ENCODE results near the gene PKD1L1. TPM values are rescaled to one million over a fixed set of nuclear protein-coding genes. Genes with fewer than 3 reads are reported as not detected.

Gene PKD1L1
- total and polyA plus RNA-seq, 2 donors (not counting 1 experiment from before 2014, with no cell fraction given) = 0.59 to 0.70 TPM

DNA sequence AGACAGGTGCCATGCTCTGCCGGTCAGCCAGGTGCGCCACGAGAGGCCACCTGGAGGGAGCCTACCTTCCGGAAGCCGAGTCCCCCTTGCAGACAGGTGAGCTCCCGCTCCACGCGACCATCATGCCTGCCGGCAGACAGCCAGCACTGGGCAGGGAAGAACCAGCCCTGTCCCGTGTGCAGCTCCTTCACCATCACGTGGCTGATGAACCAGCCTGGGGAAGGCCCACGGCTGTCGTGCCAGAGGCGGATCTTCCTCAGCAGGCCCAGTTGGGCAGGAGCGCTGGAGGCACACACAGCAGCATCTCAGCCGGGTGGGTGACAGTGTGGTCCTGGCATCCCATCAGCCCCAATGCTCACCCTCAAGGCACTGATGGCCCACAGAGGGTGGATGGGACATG lies 108.9 kb downstream of the PKD1L1 start:
- no peak overlapping the region for H3K27ac ChIP-seq (ENCODE audit: low read length in 2 of 2)
- no peak overlapping the region for H3K4me2 ChIP-seq (replicated peaks; ENCODE audit: low read depth, low read length, poor library complexity, severe bottlenecking)
- no peaks in the 10 kb centered on the region for H3K36me3 ChIP-seq (replicated peaks in 1 of 2; ENCODE audit: control extremely low read depth in 1 of 2, control insufficient read depth in 1 of 2, extremely low read depth in 1 of 2, insufficient read depth in 2 of 2, low read length in 1 of 2)
- H3K4me3 ChIP-seq (ENCODE audit: control extremely low read depth in 1 of 5, extremely low read depth in 1 of 5, insufficient read depth in 1 of 5, low read depth in 2 of 5, low read length in 4 of 5) = no peak overlapping the region
- no peak for TF ChIP-seq EZH2 (IDR thresholded peaks at IDR 0.05; ENCODE audit: borderline replicate concordance, insufficient read depth, low read depth, low read length, poor library complexity, severe bottlenecking)
- TF ChIP-seq, protein P1, sequence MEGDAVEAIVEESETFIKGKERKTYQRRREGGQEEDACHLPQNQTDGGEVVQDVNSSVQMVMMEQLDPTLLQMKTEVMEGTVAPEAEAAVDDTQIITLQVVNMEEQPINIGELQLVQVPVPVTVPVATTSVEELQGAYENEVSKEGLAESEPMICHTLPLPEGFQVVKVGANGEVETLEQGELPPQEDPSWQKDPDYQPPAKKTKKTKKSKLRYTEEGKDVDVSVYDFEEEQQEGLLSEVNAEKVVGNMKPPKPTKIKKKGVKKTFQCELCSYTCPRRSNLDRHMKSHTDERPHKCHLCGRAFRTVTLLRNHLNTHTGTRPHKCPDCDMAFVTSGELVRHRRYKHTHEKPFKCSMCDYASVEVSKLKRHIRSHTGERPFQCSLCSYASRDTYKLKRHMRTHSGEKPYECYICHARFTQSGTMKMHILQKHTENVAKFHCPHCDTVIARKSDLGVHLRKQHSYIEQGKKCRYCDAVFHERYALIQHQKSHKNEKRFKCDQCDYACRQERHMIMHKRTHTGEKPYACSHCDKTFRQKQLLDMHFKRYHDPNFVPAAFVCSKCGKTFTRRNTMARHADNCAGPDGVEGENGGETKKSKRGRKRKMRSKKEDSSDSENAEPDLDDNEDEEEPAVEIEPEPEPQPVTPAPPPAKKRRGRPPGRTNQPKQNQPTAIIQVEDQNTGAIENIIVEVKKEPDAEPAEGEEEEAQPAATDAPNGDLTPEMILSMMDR (IDR thresholded peaks at IDR 0.05) = no peak
- H3K79me2 ChIP-seq (ENCODE audit: control insufficient read depth, insufficient read depth, low read length) = no peaks in the 10 kb centered on the region
- POLR2A ChIA-PET = no interaction called here
- Mint-ChIP-seq H3K27ac (no peak overlapping the region), H3K9me3 (ENCODE audit: insufficient read depth) (no peaks in the 10 kb centered on the region), H3K4me1 (no peaks in the 10 kb centered on the region), H3K4me3 (no peak overlapping the region), H3K27me3 (no peaks in the 10 kb centered on the region)
- no peaks in the 10 kb centered on the region for H3K9me3 ChIP-seq (ENCODE audit: control extremely low read depth in 1 of 3, control insufficient read depth in 2 of 3, insufficient read depth in 1 of 3, low read length in 2 of 3)
- intact Hi-C loops (cut with micrococcal nuclease) = no loop called here
- no peak for DNase-seq
- ATAC-seq (ENCODE audit: low read depth) = no peak
- CTCF ChIA-PET = interaction anchor here (0.5 kb wide), 1 partner anchor 333 kb away, joined by 3 read pairs; no protein-coding TSS in a partner anchor
- WGBS (ENCODE audit: insufficient coverage) = 84% methylated on average over 16 of the region's 16 CpGs
- H4K20me1 ChIP-seq (ENCODE audit: control insufficient read depth, insufficient read depth, low read length, poor library complexity, severe bottlenecking) = no peaks in the 10 kb centered on the region
- H3K9ac ChIP-seq (ENCODE audit: low read length) = no peak overlapping the region
- no peaks in the 10 kb centered on the region for H3K4me1 ChIP-seq (ENCODE audit: control insufficient read depth in 2 of 2, insufficient read depth in 2 of 2, low read length in 2 of 2)
- H3K27me3 ChIP-seq (replicated peaks in 1 of 4; ENCODE audit: control extremely low read depth in 1 of 4, control insufficient read depth in 3 of 4, insufficient read depth in 4 of 4, low read length in 3 of 4) = no peaks in the 10 kb centered on the region
- no peak overlapping the region for H2AFZ ChIP-seq (ENCODE audit: insufficient read depth, low read depth, low read length, poor library complexity, severe bottlenecking)

DNA sequence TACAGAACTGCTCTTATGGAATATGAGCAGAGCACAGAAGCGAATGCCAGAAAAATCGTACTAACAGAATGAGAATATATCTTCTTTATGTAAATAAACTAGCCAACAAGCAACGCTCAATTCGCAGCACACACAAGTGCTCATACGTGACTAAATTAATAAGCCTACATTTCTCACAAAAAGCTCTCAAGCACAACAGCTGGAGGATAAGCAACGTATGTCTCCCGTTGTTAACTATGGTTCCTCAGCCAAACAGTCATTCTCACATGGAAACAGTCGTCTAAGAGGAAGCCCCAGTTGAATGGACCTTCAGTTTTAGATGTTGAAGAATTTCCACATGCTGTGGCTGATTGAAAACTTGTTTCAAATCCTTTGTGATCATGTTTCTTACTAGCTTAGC lies 110.4 kb downstream of the PKD1L1 start:
- H2AFZ ChIP-seq (ENCODE audit: insufficient read depth, low read depth, low read length, poor library complexity, severe bottlenecking) = no peak overlapping the region
- Mint-ChIP-seq H3K27me3 (peaks cover 4% of the 10 kb centered on the region), H3K4me3 (no peak overlapping the region), H3K4me1 (peaks cover 14% of the 10 kb centered on the region), H3K27ac (no peak overlapping the region), H3K9me3 (ENCODE audit: insufficient read depth) (no peaks in the 10 kb centered on the region)
- intact Hi-C loops (cut with micrococcal nuclease) = no loop called here
- no peak overlapping the region for H3K4me2 ChIP-seq (replicated peaks; ENCODE audit: low read depth, low read length, poor library complexity, severe bottlenecking)
- H3K4me1 ChIP-seq (ENCODE audit: control insufficient read depth in 2 of 2, insufficient read depth in 2 of 2, low read length in 2 of 2) = peaks cover 10 to 12% of the 10 kb centered on the region in 2 donors
- H3K36me3 ChIP-seq (replicated peaks in 1 of 2; ENCODE audit: control extremely low read depth in 1 of 2, control insufficient read depth in 1 of 2, extremely low read depth in 1 of 2, insufficient read depth in 2 of 2, low read length in 1 of 2) = no peaks in the 10 kb centered on the region
- peaks cover 0 to 7% (median 3%) of the 10 kb centered on the region in 4 experiments for H3K27me3 ChIP-seq (replicated peaks in 1 of 4; ENCODE audit: control extremely low read depth in 1 of 4, control insufficient read depth in 3 of 4, insufficient read depth in 4 of 4, low read length in 3 of 4)
- H3K4me3 ChIP-seq (ENCODE audit: control extremely low read depth in 1 of 5, extremely low read depth in 1 of 5, insufficient read depth in 1 of 5, low read depth in 2 of 5, low read length in 4 of 5) = no peak overlapping the region
- H3K79me2 ChIP-seq (ENCODE audit: control insufficient read depth, insufficient read depth, low read length) = no peaks in the 10 kb centered on the region
- H3K9ac ChIP-seq (ENCODE audit: low read length) = no peak overlapping the region
- no peaks in the 10 kb centered on the region for H3K9me3 ChIP-seq (ENCODE audit: control extremely low read depth in 1 of 3, control insufficient read depth in 2 of 3, insufficient read depth in 1 of 3, low read length in 2 of 3)
- DNase-seq = no peak
- no peak for ATAC-seq (ENCODE audit: low read depth)
- WGBS (ENCODE audit: insufficient coverage) = 88% methylated on average over 5 of the region's 8 CpGs
- POLR2A ChIA-PET = no interaction called here
- CTCF ChIA-PET = interaction anchor here (0.8 kb wide), 1 partner anchor 409 kb away, joined by 3 read pairs; no protein-coding TSS in a partner anchor
- H4K20me1 ChIP-seq (ENCODE audit: control insufficient read depth, insufficient read depth, low read length, poor library complexity, severe bottlenecking) = no peaks in the 10 kb centered on the region
- TF ChIP-seq EZH2 (IDR thresholded peaks at IDR 0.05; ENCODE audit: borderline replicate concordance, insufficient read depth, low read depth, low read length, poor library complexity, severe bottlenecking) = no peak
- TF ChIP-seq, protein P1 (IDR thresholded peaks at IDR 0.05) = no peak
- no peak overlapping the region for H3K27ac ChIP-seq (ENCODE audit: low read length in 2 of 2)

Data from B cell (primary cell).